IMR-90 (cell line): ENCODE data around the gene HES6. TPM values are rescaled to one million over a fixed set of nuclear protein-coding genes. Genes with fewer than 3 reads are reported as not detected.

Experiments
- POLR2A ChIP-seq: IDR thresholded peaks from 2 replicates; pipeline ENCODE4 v1.6.1; 2012; ENCODE audit warnings: mild to moderate bottlenecking, low read depth, low read length
- USF2 ChIP-seq: fragments of 150-350 bp; IDR thresholded peaks from 2 replicates; pipeline ENCODE4 v1.6.1; 2017; ENCODE audit warnings: mild to moderate bottlenecking, antibody characterized with exemption, low read length, low read depth
- polyA plus RNA-seq, 3 experiments: library from polyadenylated mRNA; depleted of rRNA; stranded (reverse); fragments of >200 nt; gene quantifications; 2 replicates each; pipeline ENCODE4 v1.2.3, GENCODE V29; 2012; ENCODE audit warnings: low replicate concordance in 1 of 3
- total RNA-seq: library from RNA; depleted of rRNA; stranded (reverse); fragments of >200 nt; gene quantifications from 2 replicates; pipeline ENCODE4 v1.2.3, GENCODE V29; 2012

The HES6 gene
- total and polyA plus RNA-seq, 2 of the 4 experiments (the other 2 are of a cell fraction) = 1.3 to 3.3 TPM

- TF ChIP-seq USF2 (0 out of 2 replicates have a peak, but pooled peaks have one; percentile 6), POLR2A (peak; percentile 78)
Observed at GRCh38 chr2:238203094-238203972, 36.5 kb downstream of the HES6 start, which contains the start of gene ILKAP (continued).
